VCaP (cell line): ENCODE measurements around the gene C6orf62.
"Not testable (repeated sequence)": the region's sequence is repeated elsewhere in the genome, so short reads cannot be mapped to it uniquely, and the experiment has no call there.

Source experiments
- H3K27ac ChIP-seq: fragments of 450-650 bp; 2 replicates; pipeline ENCODE4 v1.5.1; 2017
- TF ChIP-seq, protein P1 (sequence below): fragments of 450-650 bp; conservative IDR thresholded peaks from 2 replicates; pipeline ENCODE4 v1.5.1; 2017; ENCODE audit warnings: mild to moderate bottlenecking, moderate library complexity

C6orf62 gene

DNA sequence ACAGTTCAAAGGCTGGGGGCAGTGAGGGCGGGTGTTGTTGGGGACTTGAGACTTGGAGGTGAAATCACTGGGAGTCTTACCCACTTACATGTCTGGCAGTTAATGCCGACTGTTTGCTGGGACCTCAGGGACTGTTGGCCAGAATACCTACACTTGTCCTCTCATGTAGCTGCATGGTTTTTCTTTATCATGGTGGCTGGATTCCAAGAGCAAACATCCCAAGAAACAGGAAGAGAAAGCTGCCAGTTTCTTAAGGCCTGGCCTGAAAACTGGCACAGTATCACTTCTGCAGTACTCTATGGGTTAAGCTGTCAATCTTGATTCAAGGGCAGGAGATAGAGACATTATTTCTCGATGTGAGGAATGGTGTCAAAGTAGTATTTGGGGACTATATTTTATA is 19.8 kb upstream of the C6orf62 start:
- H3K27ac ChIP-seq = peak overlapping the region; percentile 74
- TF ChIP-seq, protein P1, sequence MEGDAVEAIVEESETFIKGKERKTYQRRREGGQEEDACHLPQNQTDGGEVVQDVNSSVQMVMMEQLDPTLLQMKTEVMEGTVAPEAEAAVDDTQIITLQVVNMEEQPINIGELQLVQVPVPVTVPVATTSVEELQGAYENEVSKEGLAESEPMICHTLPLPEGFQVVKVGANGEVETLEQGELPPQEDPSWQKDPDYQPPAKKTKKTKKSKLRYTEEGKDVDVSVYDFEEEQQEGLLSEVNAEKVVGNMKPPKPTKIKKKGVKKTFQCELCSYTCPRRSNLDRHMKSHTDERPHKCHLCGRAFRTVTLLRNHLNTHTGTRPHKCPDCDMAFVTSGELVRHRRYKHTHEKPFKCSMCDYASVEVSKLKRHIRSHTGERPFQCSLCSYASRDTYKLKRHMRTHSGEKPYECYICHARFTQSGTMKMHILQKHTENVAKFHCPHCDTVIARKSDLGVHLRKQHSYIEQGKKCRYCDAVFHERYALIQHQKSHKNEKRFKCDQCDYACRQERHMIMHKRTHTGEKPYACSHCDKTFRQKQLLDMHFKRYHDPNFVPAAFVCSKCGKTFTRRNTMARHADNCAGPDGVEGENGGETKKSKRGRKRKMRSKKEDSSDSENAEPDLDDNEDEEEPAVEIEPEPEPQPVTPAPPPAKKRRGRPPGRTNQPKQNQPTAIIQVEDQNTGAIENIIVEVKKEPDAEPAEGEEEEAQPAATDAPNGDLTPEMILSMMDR = no peak

DNA sequence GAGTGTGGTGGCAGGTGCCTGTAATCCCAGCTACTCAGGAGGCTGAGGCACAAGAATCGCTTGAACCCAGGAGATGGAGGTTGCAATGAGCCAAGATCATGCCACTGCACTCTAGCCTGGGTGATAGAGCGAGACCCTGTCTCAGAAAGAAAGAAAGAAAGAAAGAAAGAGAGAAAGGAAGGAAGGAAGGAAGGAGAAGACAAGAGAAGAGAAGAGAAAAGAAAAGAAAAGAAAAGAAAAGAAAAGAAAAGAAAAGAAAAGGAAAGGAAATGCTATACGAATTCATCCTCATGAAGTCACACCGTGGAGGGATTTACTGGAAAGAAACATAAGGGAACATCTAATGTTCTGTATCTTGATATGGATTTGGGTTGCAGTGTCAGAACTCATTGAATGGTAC is 15.8 kb upstream of the C6orf62 start:
- not testable (repeated sequence) for H3K27ac ChIP-seq

DNA sequence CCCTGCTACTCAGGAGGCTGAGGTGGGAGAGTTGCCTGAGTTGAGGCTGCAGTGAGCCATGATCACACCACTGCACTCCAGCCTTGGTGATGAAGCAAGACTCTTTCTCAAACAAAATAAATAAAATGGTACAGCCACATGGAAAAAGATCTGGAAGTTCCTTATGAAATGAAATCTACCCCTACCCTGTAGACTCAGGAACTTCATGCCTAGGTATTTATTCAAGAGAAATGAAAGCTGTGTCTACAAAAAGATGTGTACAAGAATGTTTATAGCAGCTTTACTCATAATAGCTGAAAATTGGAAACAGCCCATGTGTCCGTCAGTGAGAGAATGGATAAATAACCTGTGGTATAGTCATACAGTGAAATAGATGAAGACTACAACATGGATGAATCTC is 15.2 kb upstream of the C6orf62 start:
- H3K27ac ChIP-seq = no peak overlapping the region
- TF ChIP-seq, protein P1 = no peak

DNA sequence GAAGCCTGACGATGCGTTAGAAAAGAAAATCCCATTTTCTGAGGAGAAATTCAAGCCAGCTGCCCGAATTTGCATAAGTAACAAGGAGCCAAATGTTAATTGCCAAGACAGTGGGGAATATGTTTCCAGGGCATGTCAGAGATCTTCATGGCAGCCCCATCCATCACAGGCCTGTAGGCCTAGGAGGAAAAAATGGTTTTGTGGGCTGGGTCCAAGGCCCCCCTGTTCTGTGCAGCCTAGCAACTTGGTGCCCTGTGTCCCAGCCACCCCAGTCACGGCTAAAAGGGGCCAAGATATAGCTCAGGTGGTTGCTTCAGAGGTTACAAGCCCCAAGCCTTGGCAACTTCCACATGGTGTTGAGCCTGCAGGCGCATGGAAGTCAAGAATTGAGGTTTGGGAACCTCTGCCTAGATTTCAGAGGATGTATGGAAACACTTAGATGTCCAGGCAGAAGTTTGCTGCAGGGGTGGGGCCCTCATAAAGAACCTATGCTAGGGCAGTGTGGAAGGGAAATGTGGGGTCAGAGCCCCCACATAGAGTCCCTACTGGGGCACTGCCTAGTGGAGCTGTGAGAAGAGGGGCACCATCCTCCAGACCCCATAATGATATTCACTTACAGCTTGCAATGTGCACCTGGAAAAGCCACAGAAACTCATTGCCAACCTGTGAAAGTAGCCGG is 12.6 kb upstream of the C6orf62 start:
- H3K27ac ChIP-seq = not testable (repeated sequence)

DNA sequence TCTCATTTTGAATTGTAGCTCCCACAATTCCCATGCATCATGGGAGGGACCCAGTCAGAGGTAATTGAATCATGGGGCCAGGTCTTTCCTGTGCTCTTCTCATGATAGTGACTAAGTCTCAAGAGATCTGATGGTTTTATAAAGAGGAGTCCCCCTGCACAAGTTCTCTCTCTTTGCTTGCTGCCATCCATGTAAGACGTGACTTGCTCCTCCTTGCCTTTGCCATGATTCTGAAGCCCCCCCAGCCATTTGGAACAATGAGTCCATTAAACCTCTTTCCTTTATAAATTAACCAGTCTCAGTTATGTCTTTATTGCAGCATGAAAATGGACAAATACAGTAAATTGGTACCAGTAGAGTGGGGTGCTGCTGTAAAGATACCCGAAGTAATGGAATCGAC is 11.7 kb upstream of the C6orf62 start:
- H3K27ac ChIP-seq = not testable (repeated sequence)

DNA sequence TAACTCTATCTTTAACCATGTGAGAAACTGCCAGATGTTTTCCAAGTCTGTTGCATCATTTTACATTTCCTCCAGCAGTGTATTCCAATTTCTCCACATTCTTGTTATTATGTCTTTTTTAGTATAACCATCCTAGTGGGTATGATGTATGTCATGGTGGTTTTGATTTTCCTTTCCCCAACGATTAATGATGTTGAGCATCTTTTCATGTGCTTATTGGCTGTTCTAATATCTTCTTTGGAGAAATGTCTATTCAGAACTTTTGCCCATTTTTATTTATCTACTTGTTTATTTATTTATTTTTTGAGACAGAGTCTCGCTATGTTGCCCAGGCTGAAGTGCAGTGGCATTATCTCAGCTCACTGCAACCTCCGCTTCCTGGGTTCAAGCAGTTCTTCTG is 4.3 kb upstream of the C6orf62 start:
- H3K27ac ChIP-seq = no peak overlapping the region

DNA sequence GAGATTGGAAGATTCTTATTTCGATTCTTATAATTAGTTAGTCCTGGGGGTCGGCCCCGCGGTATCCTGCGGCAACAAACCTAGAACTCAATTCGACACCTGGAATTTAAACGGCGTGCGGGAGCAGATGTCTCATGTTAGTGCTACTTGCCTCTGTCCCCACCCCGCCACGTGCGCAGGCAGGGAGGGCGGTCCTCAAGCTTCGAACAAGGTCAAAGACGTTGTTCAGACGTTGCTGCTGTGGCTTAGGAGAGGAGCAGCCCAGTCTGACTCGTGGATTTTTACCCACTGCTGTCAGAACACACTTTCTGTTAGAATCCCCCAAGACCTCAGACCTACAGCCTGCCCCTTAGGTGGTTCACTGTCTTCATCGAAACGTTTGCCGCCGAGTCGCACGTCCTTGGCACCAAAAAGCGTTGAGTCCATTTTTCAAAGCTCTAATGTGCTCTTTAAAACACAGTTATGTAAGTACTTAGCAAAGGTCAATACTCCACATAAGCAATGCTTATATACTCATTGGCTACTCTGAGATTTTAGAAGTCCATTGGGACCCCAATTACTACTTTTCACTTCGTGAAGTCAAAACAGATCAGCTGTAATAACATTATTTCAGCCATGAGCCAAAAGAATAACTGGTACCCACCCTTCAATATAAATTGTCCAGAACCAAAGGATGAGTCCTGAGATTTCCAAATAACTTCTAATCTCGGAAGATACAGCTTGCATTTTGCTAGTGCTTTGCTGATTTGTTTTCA is 2.7 kb upstream of the C6orf62 start:
- TF ChIP-seq, protein P1 = no peak
- H3K27ac ChIP-seq = peak overlapping the region; percentile 100

More for the DNA sequence above, 4.3 kb upstream of the C6orf62 start:
- TF ChIP-seq, protein P1 = no peak

DNA sequence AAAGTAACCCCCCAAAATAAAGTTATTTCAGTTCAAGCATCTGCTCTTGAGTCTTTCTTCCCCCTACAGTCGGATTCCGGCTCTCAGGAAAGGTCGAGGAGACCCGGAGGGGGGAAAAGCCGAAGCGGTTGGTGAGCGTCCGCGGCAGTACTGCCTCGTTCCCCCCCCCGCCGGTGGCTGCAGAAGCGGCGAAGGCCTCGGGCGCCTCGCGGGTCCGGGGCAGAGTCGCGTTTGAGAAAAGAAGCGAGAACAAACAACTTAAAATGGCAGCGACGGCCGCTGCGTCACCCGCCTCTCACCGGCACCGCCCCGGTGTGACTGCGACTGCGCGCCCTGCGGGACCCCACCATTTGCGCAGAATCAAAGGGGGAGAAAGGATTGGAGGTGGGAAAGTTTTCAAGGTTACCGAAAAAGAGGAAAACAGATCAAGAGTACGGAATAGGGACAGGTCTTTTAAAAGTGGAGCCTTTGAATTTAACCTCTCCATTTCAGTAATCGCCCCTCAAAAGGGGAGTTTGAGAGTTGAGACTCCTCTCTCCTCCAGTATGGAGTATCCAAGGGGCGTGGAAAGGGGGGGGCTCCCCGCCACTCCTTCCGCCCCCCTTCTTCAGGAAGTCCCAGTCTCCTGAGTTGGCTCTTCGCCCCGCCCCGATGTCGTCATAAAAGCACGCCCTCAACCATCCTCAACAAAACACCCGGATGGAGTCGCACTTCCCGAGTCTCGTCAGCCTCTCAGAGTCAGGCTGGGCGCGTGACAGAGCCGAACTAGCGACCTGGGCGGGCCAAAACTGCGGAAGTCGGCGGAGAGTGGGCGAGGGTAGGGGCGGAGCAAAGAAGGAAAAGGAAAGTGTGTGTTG is 1.9 kb upstream of the C6orf62 start:
- peak overlapping the region; percentile 100 for H3K27ac ChIP-seq
- TF ChIP-seq, protein P1 = no peak
